ENCODE measurements around the gene FUT9. TPM values are rescaled to one million over a fixed set of nuclear protein-coding genes. Genes with fewer than 3 reads are reported as not detected.
A peak's percentile ranks its signal among the peaks of the same experiment; 100 is the strongest.

FUT9 gene
- total RNA-seq, 1 experiment from 2014 or later = 3.5 TPM

DNA sequence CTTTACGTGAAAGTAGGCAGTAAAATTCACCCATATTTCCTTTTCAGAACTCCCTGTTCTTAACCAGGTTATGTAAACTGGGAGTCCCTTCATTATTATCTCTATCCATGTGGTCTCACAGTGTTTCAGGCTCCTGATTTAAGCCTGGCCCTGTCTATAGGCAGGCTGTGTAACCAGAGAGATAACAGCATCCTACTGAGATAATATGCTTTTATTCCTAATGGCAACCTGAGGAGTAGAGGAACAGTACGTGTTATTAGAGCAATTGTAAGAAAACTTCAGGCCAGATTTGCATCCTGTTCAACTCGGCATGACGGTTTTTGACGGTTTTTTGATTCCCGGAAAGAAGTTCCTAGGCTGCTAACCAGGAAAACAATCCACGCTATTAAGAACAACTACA, 16.9 kb downstream of the FUT9 start:
- Mint-ChIP-seq H3K36me3 (no peaks in the 10 kb centered on the region; the same call in 1 of the 2 replicates), H3K27ac (no peak overlapping the region), H3K4me1 (no peaks in the 10 kb centered on the region), H3K27me3 (ENCODE audit: low read depth) (no peaks in the 10 kb centered on the region), H3K9me3 (no peaks in the 10 kb centered on the region), H3K4me3 (no peak overlapping the region)
- TF ChIP-seq E2F4 (CRISPR knock-in tag; IDR thresholded peaks at IDR 0.05; ENCODE audit: borderline replicate concordance, low read depth) (no peak), ATF3 (CRISPR knock-in tag; conservative IDR thresholded peaks at IDR 0.05) (no peak)
- DNase-seq (ENCODE audit: low spot score) (no peak), ATAC-seq (no peak)
- ChIA-PET POLR2A (no interaction called here), CTCF (no interaction called here)

- Mint-ChIP-seq H3K27ac (no peak overlapping the region), H3K36me3 (no peaks in the 10 kb centered on the region), H3K4me1 (peaks cover 18% of the 10 kb centered on the region), H3K9me3 (no peaks in the 10 kb centered on the region), H3K4me3 (no peak overlapping the region), H3K27me3 (ENCODE audit: low read depth) (no peaks in the 10 kb centered on the region)
- ATAC-seq (no peak), DNase-seq (ENCODE audit: low spot score) (no peak)
- TF ChIP-seq HMGA2 (CRISPR knock-in tag; IDR thresholded peaks at IDR 0.05) (peak; percentile 98), TP53 (CRISPR knock-in tag; IDR thresholded peaks at IDR 0.05) (no peak)
- CTCF ChIA-PET = no interaction called here
- POLR2A ChIA-PET = no interaction called here
These were observed 35.8 kb downstream of the FUT9 start for GRCh38 chr6:96051555-96051954.

- Mint-ChIP-seq H3K27me3 (ENCODE audit: low read depth) (no peaks in the 10 kb centered on the region), H3K4me3 (no peak overlapping the region), H3K27ac (no peak overlapping the region), H3K9me3 (peaks cover 11% of the 10 kb centered on the region), H3K36me3 (peaks cover 5% of the 10 kb centered on the region), H3K4me1 (no peaks in the 10 kb centered on the region)
- ATAC-seq = no peak
- no peak for DNase-seq (ENCODE audit: low spot score)
- CTCF ChIA-PET = interaction anchor here (1.6 kb wide), 1 partner anchor 31 kb away, joined by 3 read pairs; no protein-coding TSS in a partner anchor
- no peak for TF ChIP-seq RORB (CRISPR knock-in tag; IDR thresholded peaks at IDR 0.05)
- no peak for TF ChIP-seq E2F1 (CRISPR knock-in tag; IDR thresholded peaks at IDR 0.05)
- no peak for TF ChIP-seq ZNF219 (CRISPR knock-in tag; IDR thresholded peaks at IDR 0.05; ENCODE audit: borderline replicate concordance)
- TF ChIP-seq ERG (CRISPR knock-in tag; IDR thresholded peaks at IDR 0.05) = no peak
- no peak for TF ChIP-seq SOX15 (CRISPR knock-in tag; IDR thresholded peaks at IDR 0.05)
- no peak for TF ChIP-seq ZNF423 (CRISPR knock-in tag; IDR thresholded peaks at IDR 0.05)
- POLR2A ChIA-PET = no interaction called here
These were observed 42.3 kb downstream of the FUT9 start for GRCh38 chr6:96058082-96058481.

DNA sequence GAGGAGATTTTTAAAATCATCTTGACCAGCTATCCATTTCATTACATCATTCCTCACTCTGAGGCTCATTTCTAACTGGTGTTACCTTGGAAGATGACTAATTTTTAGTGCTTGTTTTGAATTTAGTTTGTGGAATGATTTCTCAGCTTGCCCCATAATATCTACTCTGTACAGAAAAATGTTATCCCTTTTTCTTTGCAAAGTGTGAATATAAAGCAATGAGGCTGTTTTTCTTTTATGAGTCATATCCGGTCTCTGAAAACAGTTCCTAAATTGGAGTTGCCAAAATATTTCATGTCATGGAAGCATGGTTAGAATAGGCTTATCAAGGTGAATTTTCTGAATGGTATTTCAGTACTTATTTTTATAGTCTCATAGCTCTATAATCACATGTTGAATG, 43.8 kb downstream of the FUT9 start:
- H3K9me3 Mint-ChIP-seq = peaks cover 16% of the 10 kb centered on the region
- peaks cover 9% of the 10 kb centered on the region for H3K36me3 Mint-ChIP-seq
- ChIA-PET POLR2A (no interaction called here), CTCF (no interaction called here)
- ATAC-seq (no peak), DNase-seq (ENCODE audit: low spot score) (no peak)
- no peak overlapping the region for H3K4me3 Mint-ChIP-seq
- H3K4me1 Mint-ChIP-seq = no peaks in the 10 kb centered on the region
- H3K27me3 Mint-ChIP-seq (ENCODE audit: low read depth) = no peaks in the 10 kb centered on the region
- H3K27ac Mint-ChIP-seq = no peak overlapping the region
- TF ChIP-seq CREB1 (CRISPR knock-in tag; IDR thresholded peaks at IDR 0.05) = no peak
- no peak for TF ChIP-seq MXD4 (CRISPR knock-in tag; IDR thresholded peaks at IDR 0.05; ENCODE audit: borderline replicate concordance)
- TF ChIP-seq, protein P1, sequence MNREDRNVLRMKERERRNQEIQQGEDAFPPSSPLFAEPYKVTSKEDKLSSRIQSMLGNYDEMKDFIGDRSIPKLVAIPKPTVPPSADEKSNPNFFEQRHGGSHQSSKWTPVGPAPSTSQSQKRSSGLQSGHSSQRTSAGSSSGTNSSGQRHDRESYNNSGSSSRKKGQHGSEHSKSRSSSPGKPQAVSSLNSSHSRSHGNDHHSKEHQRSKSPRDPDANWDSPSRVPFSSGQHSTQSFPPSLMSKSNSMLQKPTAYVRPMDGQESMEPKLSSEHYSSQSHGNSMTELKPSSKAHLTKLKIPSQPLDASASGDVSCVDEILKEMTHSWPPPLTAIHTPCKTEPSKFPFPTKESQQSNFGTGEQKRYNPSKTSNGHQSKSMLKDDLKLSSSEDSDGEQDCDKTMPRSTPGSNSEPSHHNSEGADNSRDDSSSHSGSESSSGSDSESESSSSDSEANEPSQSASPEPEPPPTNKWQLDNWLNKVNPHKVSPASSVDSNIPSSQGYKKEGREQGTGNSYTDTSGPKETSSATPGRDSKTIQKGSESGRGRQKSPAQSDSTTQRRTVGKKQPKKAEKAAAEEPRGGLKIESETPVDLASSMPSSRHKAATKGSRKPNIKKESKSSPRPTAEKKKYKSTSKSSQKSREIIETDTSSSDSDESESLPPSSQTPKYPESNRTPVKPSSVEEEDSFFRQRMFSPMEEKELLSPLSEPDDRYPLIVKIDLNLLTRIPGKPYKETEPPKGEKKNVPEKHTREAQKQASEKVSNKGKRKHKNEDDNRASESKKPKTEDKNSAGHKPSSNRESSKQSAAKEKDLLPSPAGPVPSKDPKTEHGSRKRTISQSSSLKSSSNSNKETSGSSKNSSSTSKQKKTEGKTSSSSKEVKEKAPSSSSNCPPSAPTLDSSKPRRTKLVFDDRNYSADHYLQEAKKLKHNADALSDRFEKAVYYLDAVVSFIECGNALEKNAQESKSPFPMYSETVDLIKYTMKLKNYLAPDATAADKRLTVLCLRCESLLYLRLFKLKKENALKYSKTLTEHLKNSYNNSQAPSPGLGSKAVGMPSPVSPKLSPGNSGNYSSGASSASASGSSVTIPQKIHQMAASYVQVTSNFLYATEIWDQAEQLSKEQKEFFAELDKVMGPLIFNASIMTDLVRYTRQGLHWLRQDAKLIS (CRISPR knock-in tag; IDR thresholded peaks at IDR 0.05; ENCODE audit: borderline replicate concordance) = no peak
- TF ChIP-seq, protein P2, sequence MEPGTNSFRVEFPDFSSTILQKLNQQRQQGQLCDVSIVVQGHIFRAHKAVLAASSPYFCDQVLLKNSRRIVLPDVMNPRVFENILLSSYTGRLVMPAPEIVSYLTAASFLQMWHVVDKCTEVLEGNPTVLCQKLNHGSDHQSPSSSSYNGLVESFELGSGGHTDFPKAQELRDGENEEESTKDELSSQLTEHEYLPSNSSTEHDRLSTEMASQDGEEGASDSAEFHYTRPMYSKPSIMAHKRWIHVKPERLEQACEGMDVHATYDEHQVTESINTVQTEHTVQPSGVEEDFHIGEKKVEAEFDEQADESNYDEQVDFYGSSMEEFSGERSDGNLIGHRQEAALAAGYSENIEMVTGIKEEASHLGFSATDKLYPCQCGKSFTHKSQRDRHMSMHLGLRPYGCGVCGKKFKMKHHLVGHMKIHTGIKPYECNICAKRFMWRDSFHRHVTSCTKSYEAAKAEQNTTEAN (CRISPR knock-in tag; IDR thresholded peaks at IDR 0.05) = no peak
- no peak for TF ChIP-seq JAZF1 (CRISPR knock-in tag; IDR thresholded peaks at IDR 0.05)
- no peak for TF ChIP-seq NR1H2 (CRISPR knock-in tag; IDR thresholded peaks at IDR 0.05)
- no peak for TF ChIP-seq USF1 (CRISPR knock-in tag; IDR thresholded peaks at IDR 0.05)
